ENCODE measurements around the gene PASK. TPM values are rescaled to one million over a fixed set of nuclear protein-coding genes. Genes with fewer than 3 reads are reported as not detected.

Gene PASK
- total and polyA plus RNA-seq, 3 donors from 2014 or later = 48.6 to 57.6 (median 54.0) TPM

DNA sequence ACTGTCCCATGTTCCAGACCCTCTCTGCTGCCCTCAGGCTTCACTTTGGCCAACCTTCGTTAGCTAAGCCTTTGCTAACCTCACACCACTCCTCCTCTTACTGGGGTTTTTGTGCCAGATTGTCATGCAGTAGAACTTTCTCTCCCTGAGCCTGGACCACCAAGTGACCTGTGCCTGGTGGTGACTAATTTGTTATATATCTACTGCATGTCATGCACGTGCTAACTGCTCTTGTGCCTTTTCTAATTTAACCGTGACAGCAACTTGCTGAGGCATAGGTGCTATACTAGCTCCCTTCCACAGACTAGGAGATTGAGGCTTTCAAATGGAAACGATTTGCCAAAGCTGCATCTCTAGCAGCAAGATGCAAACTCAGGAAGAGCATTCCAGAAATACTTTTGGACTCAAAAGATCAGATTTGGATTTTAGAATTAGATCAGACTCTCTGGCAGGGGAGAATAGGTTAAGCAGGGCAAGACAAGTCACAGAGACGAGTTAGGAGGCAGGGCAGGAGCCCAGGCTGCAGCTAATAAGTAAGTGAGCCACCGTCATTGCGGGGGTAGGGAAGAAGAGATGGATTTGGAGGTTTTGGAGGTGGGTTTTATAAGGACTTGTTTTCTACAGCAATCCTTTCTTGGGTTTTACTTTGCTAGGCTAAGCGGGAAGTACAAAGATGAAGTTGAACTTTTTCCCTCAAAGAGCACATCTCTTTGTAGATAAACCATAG lies 2.8 kb upstream of the PASK start:
- 65 to 70% methylated on average over 8 of the region's 8 CpGs for WGBS, 2 donors
- Histone ChIP-seq H3K27me3 (no peaks in the 10 kb centered on the region), H3K9me3 (no peaks in the 10 kb centered on the region), H3K4me1 (peaks cover 7% of the 10 kb centered on the region), H3K4me3 (no peak overlapping the region), H3K36me3 (ENCODE audit: low read depth, missing control alignments) (no peaks in the 10 kb centered on the region), H3K27ac (no peak overlapping the region)
- no peak for DNase-seq
- TF ChIP-seq, protein P1, sequence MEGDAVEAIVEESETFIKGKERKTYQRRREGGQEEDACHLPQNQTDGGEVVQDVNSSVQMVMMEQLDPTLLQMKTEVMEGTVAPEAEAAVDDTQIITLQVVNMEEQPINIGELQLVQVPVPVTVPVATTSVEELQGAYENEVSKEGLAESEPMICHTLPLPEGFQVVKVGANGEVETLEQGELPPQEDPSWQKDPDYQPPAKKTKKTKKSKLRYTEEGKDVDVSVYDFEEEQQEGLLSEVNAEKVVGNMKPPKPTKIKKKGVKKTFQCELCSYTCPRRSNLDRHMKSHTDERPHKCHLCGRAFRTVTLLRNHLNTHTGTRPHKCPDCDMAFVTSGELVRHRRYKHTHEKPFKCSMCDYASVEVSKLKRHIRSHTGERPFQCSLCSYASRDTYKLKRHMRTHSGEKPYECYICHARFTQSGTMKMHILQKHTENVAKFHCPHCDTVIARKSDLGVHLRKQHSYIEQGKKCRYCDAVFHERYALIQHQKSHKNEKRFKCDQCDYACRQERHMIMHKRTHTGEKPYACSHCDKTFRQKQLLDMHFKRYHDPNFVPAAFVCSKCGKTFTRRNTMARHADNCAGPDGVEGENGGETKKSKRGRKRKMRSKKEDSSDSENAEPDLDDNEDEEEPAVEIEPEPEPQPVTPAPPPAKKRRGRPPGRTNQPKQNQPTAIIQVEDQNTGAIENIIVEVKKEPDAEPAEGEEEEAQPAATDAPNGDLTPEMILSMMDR (IDR thresholded peaks at IDR 0.05) = no peak
- no peak for TF ChIP-seq POLR2A (IDR thresholded peaks at IDR 0.05)
- intact Hi-C loops (cut with DNase I; ENCODE audit: low total_unique reads) = no loop called here

DNA sequence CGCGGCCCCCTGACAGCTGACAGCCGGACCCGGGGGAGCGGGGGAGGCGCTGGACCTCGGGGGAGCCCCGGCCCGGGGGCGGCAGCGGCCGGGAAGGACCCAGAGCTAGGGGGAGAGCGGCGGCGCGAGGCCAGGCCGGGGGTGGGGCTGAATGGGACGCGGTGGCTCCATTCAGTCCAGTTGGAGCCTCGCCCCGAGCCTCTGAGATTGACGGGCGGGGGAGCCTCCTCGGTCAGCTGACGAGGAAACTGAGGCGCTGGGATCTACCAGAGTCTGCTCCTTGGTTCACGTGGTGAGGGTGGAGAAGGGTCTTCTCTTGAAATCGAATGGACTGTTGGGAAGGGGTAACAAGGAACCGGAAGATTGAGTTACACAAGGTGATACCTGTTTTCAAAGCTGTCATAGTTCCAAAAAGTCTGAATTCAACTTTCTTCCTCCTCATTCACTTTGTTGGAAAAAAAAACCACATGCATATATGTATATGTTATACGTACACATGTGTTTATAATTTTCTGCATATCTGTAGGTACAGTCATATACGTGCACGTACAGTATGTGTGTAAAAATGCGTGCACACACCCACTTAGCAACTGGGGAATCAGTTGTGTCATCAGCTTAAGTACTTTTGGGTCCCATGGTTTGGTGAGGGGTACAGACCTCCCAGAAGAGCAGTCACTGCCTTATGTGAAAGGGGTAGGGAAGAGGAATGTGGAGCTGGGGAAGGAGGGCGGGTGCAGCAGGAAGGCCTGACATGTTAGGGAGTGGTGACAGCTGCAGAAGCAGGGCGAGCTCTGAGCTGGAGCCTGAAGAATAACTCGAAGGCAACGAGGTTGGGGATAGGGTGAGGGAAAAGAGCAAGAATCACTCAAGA lies 1.6 kb upstream of the PASK start:
- Histone ChIP-seq H3K36me3 (ENCODE audit: low read depth, missing control alignments) (no peaks in the 10 kb centered on the region), H3K4me3 (peak overlapping the region; percentile 87 to 91), H3K9me3 (no peaks in the 10 kb centered on the region), H3K27ac (peak overlapping the region; percentile 79 to 82), H3K27me3 (no peaks in the 10 kb centered on the region), H3K4me1 (peaks cover 7% of the 10 kb centered on the region)
- DNase-seq = peak; percentile 47
- intact Hi-C loops (cut with DNase I; ENCODE audit: low total_unique reads) = no loop called here
- no peak for TF ChIP-seq POLR2A (IDR thresholded peaks at IDR 0.05)
- TF ChIP-seq, protein P1 (IDR thresholded peaks at IDR 0.05) = no peak
- WGBS, 2 donors = 13 to 16% methylated on average over 14 to 20 of the region's 37 CpGs

DNA sequence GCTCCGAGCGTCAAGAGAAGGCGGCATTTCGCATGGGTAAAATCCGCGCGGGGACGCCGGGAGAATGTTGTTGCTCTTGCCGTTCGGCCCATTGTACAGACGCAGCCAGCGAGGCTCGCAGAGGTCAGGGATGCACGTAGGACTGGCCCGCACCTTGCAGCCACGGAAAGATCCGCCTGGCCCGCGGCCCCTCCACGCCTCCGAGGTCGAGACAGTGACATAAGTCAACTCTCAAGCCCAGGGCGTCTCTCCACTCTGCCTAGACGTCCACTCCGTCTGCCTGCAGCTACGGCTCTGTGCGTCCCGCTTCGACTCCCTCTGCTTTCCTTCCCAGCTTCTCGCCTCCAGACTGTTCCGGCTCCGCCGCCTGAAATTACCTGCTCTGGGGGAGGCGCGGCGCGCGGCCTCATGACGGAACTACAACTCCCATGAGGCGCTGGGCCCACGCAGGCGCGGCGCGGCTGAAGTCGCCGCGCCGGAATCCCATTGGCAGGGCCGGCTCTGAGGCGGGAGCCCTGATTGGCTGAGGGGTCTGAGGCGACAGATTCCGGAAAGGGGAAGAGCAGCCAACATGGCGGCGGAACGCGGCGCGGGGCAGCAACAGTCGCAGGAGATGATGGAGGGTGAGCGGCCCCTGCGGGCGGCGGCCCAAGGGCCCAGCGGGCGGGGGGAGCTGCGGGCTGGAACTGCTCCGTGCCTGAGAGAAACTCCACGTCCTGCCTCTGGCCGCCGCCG lies 820 bp upstream of the PASK start, which contains the start of gene PPP1R7:
Gene PPP1R7, plus strand, starts transcription at position 543 of the 735 bp plus-strand sequence. Its CDS starts 29 bp downstream, at position 572.
- intact Hi-C loops (cut with DNase I; ENCODE audit: low total_unique reads) = no loop called here
- WGBS, 2 donors = 0 to 1% methylated on average over 18 to 69 of the region's 73 CpGs

DNA sequence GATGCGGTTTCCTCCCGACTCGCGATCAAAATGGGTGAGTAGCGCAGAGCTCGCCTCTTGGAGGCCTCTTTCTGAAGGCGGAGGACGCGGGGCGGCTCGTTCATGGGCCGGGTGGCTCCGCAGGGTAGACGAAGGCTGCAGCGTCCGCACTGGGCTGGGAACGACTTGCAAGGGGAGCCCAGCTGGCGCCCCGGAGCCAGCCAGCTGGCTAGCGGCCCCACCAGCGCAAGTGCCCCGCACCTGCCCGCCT lies 328 bp upstream of the PASK start:
- 0% methylated on average over 3 to 8 of the region's 23 CpGs for WGBS, 2 donors
- intact Hi-C loops (cut with DNase I; ENCODE audit: low total_unique reads) = no loop called here
- Histone ChIP-seq H3K36me3 (ENCODE audit: low read depth, missing control alignments) (no peaks in the 10 kb centered on the region), H3K4me3 (peak overlapping the region; percentile 87 to 91), H3K27me3 (no peaks in the 10 kb centered on the region), H3K9me3 (no peaks in the 10 kb centered on the region), H3K4me1 (peaks cover 7% of the 10 kb centered on the region), H3K27ac (no peak overlapping the region)
- TF ChIP-seq POLR2A (IDR thresholded peaks at IDR 0.05) = no peak
- TF ChIP-seq, protein P1 (IDR thresholded peaks at IDR 0.05) = no peak
- DNase-seq = no peak

More for the DNA sequence above, 820 bp upstream of the PASK start, which contains the start of gene PPP1R7:
- Histone ChIP-seq H3K27me3 (no peaks in the 10 kb centered on the region), H3K36me3 (ENCODE audit: low read depth, missing control alignments) (no peaks in the 10 kb centered on the region), H3K4me3 (peak within 1 kb of the TSS; percentile 87 to 91), H3K9me3 (no peaks in the 10 kb centered on the region), H3K27ac (peak within 1 kb of the TSS; percentile 79 to 82), H3K4me1 (peaks cover 7% of the 10 kb centered on the region)
- peak; percentile 96 for DNase-seq
- peak; percentile 34 for TF ChIP-seq POLR2A (IDR thresholded peaks at IDR 0.05)
- TF ChIP-seq, protein P1 (IDR thresholded peaks at IDR 0.05) = peak in 1 of 3 experiments; percentile 10

All from testis (tissue), 3 donors.